B cell (primary cell): ENCODE measurements around the gene PPARG. TPM values are rescaled to one million over a fixed set of nuclear protein-coding genes. Genes with fewer than 3 reads are reported as not detected.

Source experiments
- ATAC-seq: fragments of 200-7000 bp; cut with Tn5 transposase; one replicate; pipeline ENCODE4 v1.10.0; 2021; ENCODE audit warnings: low read depth, mild to moderate bottlenecking, moderate number of reproducible peaks, moderate library complexity
- CTCF ChIA-PET: fragments of 350-600 bp; sonication (Branson Sonifier 250); formaldehyde crosslinking; loops from one replicate; lab custom pipeline; 2021; ENCODE audit warnings: antibody characterized with exemption, inconsistent platforms; lab: Charles Lee
- POLR2A ChIA-PET: fragments of 350-600 bp; sonication (Branson Sonifier 250); formaldehyde crosslinking; loops from one replicate; lab custom pipeline; 2021; ENCODE audit warnings: antibody characterized with exemption; lab: Charles Lee
- DNase-seq: peaks from one replicate; pipeline ENCODE4 v3.0.0; 2013
- H2AFZ ChIP-seq: 2 replicates; pipeline ENCODE4 v1.6.1; 2012; ENCODE audit warnings: mild to moderate bottlenecking, low read depth, low read length; ENCODE audit not compliant: insufficient read depth, poor library complexity, severe bottlenecking
- H3K27ac ChIP-seq, 2 donors: 1 replicate in 1 of 2; 2 replicates in 1 of 2; pipeline ENCODE4 v1.5.1; 2012 to 2013; ENCODE audit warnings: low read length in 2 of 2, mild to moderate bottlenecking in 2 of 2, moderate library complexity in 1 of 2
- H3K27me3 ChIP-seq, 4 experiments: fragments of 200-600 bp in 1 of 4; sonication (generic) in 1 of 4; replicated peaks in 1 of 4; 1 replicate in 2 of 4; 2 replicates in 2 of 4; pipeline versions ENCODE4 v1.6.1 to v1.7.0; 2013 to 2016; ENCODE audit warnings: low read length in 3 of 4, mild to moderate bottlenecking in 2 of 4, mixed read lengths in 1 of 4, moderate library complexity in 1 of 4; ENCODE audit not compliant: insufficient read depth in 4 of 4, control insufficient read depth in 3 of 4; ENCODE audit errors: control extremely low read depth in 1 of 4
- H3K36me3 ChIP-seq, 2 experiments: replicated peaks in 1 of 2; 1 replicate in 1 of 2; 2 replicates in 1 of 2; pipeline versions ENCODE4 v1.6.1 to v1.7.1; 2013; ENCODE audit warnings: low read length in 1 of 2; ENCODE audit not compliant: insufficient read depth in 2 of 2, control insufficient read depth in 1 of 2; ENCODE audit errors: control extremely low read depth in 1 of 2, extremely low read depth in 1 of 2
- H3K4me1 ChIP-seq, 2 donors: fragments of 200-600 bp in 1 of 2; sonication (generic) in 1 of 2; 1 replicate in 1 of 2; 2 replicates in 1 of 2; pipeline versions ENCODE4 v1.5.1 to v1.6.1; 2013 to 2017; ENCODE audit warnings: low read length in 2 of 2; ENCODE audit not compliant: control insufficient read depth in 2 of 2, insufficient read depth in 2 of 2
- H3K4me2 ChIP-seq: replicated peaks from 2 replicates; pipeline ENCODE3; 2012; ENCODE audit warnings: mild to moderate bottlenecking, low read depth, low read length; ENCODE audit not compliant: poor library complexity, severe bottlenecking
- H3K4me3 ChIP-seq, 5 experiments: fragments of 200-600 bp in 1 of 5; sonication (generic) in 1 of 5; 1 replicate in 3 of 5; 2 replicates in 2 of 5; pipeline versions ENCODE4 v1.5.1 to v1.7.0; 2011 to 2016; ENCODE audit warnings: low read length in 4 of 5, mild to moderate bottlenecking in 4 of 5, low read depth in 2 of 5, control low read depth in 1 of 5, moderate library complexity in 1 of 5; ENCODE audit not compliant: insufficient read depth in 1 of 5; ENCODE audit errors: control extremely low read depth in 1 of 5, extremely low read depth in 1 of 5
- H3K79me2 ChIP-seq: fragments of 200-600 bp; sonication (generic); one replicate; pipeline ENCODE4 v1.6.0; 2016; ENCODE audit warnings: low read length; ENCODE audit not compliant: control insufficient read depth, insufficient read depth
- H3K9ac ChIP-seq: fragments of 200-600 bp; sonication (generic); 2 replicates; pipeline ENCODE4 v1.6.1; 2017; ENCODE audit warnings: mild to moderate bottlenecking, low read length, moderate library complexity
- H3K9me3 ChIP-seq, 3 donors: one replicate each; pipeline versions ENCODE4 v1.6.1 to v1.7.1; 2013; ENCODE audit warnings: low read length in 2 of 3; ENCODE audit not compliant: control insufficient read depth in 2 of 3, insufficient read depth in 1 of 3; ENCODE audit errors: control extremely low read depth in 1 of 3
- H4K20me1 ChIP-seq: 2 replicates; pipeline ENCODE4 v1.6.0; 2012; ENCODE audit warnings: mild to moderate bottlenecking, low read length; ENCODE audit not compliant: insufficient read depth, control insufficient read depth, poor library complexity, severe bottlenecking
- H3K27ac Mint-ChIP-seq: one replicate; pipeline ENCODE4 v1.8.0; 2021; ENCODE audit warnings: mixed read lengths
- H3K27me3 Mint-ChIP-seq: one replicate; pipeline ENCODE4 v1.8.0; 2021; ENCODE audit warnings: mixed read lengths
- H3K4me1 Mint-ChIP-seq: one replicate; pipeline ENCODE4 v1.8.0; 2021; ENCODE audit warnings: mixed read lengths
- H3K4me3 Mint-ChIP-seq: one replicate; pipeline ENCODE4 v1.8.0; 2021; ENCODE audit warnings: mixed read lengths
- H3K9me3 Mint-ChIP-seq: one replicate; pipeline ENCODE4 v1.8.0; 2022; ENCODE audit warnings: mixed read lengths; ENCODE audit not compliant: insufficient read depth
- EZH2 ChIP-seq: IDR thresholded peaks from 2 replicates; pipeline ENCODE4 v1.6.1; 2012; ENCODE audit warnings: borderline replicate concordance, low read depth, mild to moderate bottlenecking, moderate library complexity, low read length; ENCODE audit not compliant: insufficient read depth, poor library complexity, severe bottlenecking
- WGBS: methylation state at CpG from one replicate; pipeline ENCODE4 v1.1.5; 2013; ENCODE audit warnings: missing lambda C conversion rate; ENCODE audit not compliant: insufficient coverage; 5-methylcytosine and 5-hydroxymethylcytosine counted together
- intact Hi-C: fragments of 100-400 bp; cut with micrococcal nuclease; formaldehyde crosslinking; loops from one replicate; pipeline ENCODE4 v1.10.0; 2022
- polyA plus RNA-seq: library from polyadenylated mRNA; depleted of rRNA; stranded (reverse); fragments of >200 nt; gene quantifications from 2 replicates; pipeline ENCODE4 v1.2.3, GENCODE V29; 2012
- total RNA-seq, 2 donors: library from RNA; stranded (reverse); fragments of 120-200 nt in 1 of 2; gene quantifications; 1 replicate in 1 of 2; 2 replicates in 1 of 2; pipeline versions ENCODE4 v1.2.3 to v1.2.4, GENCODE V29; 2013 to 2022
- TF ChIP-seq, protein P1 (sequence below): fragments of 200-600 bp; IDR thresholded peaks from one replicate; pipeline ENCODE4 v1.8.0; 2022; ENCODE audit warnings: antibody characterized with exemption, mild to moderate bottlenecking

Gene PPARG
- total and polyA plus RNA-seq, 2 donors (not counting 1 experiment from before 2014, with no cell fraction given) = 0.12 to 0.44 TPM

DNA sequence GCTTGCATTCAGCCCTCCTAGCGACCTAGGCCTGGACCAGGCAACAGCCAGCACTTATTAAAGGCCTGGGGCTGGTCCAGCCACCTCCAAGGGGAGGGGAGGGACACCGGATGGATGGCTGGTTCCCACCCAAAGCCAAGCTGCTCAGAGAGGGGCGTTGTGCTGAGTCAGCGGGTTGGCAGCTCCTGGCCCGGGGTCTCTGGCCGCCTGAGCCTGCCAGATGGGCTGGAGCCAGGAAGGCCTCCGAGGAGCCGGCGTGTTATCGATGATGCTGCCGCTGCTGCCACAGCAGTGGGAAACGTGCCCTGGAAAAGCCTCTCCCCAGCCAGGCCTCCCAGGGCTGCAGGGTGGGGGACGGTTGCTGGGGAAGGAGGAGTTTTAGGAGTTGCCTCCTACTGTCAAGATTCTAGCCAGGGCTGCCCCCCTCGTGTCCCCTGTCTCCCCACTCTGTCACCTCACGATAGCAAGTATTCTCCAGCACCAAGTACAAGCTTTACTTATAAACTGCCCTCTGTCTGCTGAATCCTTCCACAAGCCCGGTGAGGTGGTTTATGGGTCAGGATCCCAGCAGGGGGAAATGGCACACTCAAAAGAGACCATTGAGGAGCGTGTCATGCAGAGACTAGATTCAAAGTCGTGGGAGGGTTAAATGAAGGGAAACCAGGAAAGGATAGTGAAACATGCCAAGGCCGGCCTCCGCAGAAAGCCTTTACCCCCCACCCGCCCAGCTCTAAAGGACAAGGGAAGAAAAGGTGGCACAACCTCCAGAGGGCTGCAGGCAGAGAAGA, 152.3 kb downstream of the PPARG start:
- WGBS = 94% methylated on average over 16 of the region's 21 CpGs
- CTCF ChIA-PET = interaction anchor here (1.7 kb wide), 1 partner anchor 38 kb away, joined by 5 read pairs; no protein-coding TSS in a partner anchor
- POLR2A ChIA-PET = no interaction called here
- H3K4me1 Mint-ChIP-seq = no peaks in the 10 kb centered on the region
- Histone ChIP-seq H3K36me3 (no peaks in the 10 kb centered on the region), H4K20me1 (no peaks in the 10 kb centered on the region), H3K27ac (no peak overlapping the region), H2AFZ (no peak overlapping the region), H3K9ac (no peak overlapping the region), H3K27me3 (peaks cover 0 to 11% (median 0%) of the 10 kb centered on the region in 4 experiments), H3K79me2 (no peaks in the 10 kb centered on the region), H3K4me2 (no peak overlapping the region), H3K9me3 (no peaks in the 10 kb centered on the region), H3K4me1 (no peaks in the 10 kb centered on the region), H3K4me3 (no peak overlapping the region)
- peaks cover 25% of the 10 kb centered on the region for H3K27me3 Mint-ChIP-seq
- TF ChIP-seq, protein P1, sequence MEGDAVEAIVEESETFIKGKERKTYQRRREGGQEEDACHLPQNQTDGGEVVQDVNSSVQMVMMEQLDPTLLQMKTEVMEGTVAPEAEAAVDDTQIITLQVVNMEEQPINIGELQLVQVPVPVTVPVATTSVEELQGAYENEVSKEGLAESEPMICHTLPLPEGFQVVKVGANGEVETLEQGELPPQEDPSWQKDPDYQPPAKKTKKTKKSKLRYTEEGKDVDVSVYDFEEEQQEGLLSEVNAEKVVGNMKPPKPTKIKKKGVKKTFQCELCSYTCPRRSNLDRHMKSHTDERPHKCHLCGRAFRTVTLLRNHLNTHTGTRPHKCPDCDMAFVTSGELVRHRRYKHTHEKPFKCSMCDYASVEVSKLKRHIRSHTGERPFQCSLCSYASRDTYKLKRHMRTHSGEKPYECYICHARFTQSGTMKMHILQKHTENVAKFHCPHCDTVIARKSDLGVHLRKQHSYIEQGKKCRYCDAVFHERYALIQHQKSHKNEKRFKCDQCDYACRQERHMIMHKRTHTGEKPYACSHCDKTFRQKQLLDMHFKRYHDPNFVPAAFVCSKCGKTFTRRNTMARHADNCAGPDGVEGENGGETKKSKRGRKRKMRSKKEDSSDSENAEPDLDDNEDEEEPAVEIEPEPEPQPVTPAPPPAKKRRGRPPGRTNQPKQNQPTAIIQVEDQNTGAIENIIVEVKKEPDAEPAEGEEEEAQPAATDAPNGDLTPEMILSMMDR = no peak
- TF ChIP-seq EZH2 = no peak
- no peak overlapping the region for H3K4me3 Mint-ChIP-seq
- intact Hi-C loops = no loop called here
- ATAC-seq = no peak
- H3K27ac Mint-ChIP-seq = no peak overlapping the region
- no peak for DNase-seq
- no peaks in the 10 kb centered on the region for H3K9me3 Mint-ChIP-seq
